ENCODE measurements around the gene ABCC12.

The ABCC12 gene

DNA sequence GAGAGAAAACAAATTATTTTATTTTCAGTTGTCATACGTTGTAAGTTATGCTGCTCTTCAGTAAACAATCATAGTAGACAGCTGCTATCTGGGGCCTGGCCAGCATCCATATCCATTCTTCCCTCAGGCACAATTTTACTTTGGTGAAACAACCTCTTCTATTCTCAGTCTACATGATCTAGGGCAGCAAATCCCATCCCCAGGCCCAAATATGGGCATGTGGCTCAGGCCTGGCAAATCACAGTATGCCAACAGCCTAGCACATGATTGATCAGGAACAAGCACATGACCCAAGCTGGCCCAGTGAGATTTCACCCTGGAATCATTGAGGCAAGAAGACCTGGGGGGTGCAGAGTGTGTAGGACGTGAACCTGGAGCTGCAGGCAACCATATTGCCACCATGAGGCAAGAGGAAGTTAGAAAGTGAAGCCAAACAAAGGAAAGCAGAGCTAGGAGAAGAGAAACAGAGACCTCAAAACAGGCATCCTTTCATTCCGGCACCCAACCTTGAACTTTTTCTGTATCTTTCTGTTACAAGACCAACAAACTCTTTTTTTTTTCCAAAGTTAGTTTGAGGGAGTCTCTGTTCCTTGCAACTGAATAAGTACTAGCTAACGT is 10.3 kb upstream of the ABCC12 start:
- no peak for DNase-seq

DNA sequence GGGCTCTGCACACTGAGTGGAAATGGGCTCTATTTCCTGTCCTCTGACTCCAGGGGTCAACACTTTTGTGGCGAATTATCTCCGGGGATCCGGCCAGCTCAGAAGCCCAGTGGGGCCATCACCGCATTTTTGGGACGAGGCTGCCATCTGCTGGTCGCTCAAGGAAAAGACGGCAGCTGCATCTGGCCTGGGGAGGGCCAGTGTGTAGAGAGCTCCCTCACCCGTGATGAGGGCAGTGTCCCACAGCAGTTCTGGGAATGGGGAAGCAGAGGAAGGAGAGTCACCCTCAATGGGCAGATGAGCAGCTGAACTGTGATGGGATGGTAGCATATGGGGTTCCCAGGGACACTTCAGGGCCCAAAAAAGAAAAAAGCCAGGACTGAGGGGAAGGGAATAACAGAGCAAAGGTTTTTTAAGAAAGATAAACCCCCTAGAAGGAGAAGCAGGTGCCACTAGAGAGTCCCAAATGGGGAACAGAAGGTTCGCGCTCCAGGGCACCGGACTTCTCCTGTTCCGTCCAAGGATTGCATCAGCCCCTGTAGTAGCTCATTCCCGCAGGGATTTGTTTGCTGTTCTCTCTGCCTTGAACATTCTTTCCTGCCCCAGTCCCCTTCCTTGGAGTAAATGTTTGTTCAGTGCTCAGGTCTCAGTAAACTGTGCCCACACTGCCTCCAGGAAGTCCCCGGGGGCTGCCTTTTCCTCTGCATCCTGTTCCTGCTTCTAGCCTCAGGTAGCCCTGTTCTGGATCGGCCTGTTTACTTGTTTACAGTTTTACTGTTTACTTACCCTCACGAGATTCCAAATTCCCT is 9.3 kb upstream of the ABCC12 start:
- DNase-seq: peak; percentile 67

DNA sequence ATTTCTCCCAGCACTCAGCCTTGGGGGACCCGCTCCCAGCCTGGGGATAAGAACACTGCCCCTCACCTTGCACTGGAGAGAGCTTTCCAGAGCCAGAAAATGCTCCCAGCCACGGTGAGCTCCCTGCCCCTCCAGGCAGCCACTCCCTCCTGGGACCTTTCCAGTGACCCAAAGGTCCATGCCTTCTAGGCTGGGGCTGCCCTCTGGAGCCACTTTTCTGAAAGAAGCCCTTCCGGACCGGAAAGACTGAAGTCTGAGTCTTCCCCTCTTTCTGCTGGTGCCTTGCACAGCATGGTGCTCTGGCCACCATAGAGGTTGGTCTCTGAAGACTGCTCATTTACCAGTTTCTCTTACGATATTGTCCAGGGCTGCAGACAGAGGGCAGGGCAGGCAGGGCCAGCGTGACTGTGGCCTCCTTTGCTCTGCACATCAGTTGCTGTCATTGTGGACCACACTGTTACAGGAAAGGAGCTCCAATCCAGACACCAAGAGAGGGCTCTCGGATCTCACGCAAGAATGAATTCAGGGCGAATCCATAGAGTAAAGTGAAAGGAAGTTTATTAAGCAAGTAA is 7.1 kb upstream of the ABCC12 start:
- no peak for DNase-seq

DNA sequence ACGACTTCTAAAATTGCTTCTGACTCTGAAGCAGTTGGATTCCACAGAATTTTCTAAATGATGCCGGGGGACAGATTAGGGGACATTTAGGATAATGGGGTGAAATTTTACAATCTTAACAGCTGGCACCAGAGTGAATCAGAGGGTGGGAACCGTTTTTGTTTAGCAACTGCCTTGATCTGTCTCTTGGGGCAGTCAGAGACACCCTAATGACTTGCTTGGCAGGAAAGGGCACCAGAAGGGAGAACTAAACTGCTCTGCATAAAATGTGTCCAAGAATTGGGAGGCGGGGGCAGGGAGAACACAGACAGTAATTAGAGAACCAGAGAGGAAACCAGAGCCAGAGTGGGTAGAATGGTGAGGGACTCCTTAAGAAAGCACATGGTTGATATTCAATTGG is 6.1 kb upstream of the ABCC12 start:
- DNase-seq: no peak

DNA sequence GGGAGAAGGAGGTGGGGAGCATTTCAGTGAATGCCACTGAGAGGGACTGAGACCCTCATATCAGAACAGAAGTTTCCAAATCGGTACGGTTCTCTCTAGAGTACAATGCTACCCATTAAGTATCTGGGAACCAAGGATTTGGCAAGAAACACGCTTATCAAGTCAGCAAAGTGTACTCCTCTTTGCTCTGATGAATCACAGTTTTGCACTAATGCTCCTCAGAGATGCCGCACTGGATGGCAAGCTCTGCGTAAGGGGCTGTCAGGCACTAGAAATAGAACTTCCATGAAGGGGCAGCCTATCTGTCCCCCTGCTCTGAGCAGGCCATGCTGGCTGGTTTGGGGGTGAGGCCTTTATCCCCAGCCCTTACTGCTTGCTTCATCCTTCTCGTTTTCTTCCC is 4.8 kb upstream of the ABCC12 start:
- no peak for DNase-seq

DNA sequence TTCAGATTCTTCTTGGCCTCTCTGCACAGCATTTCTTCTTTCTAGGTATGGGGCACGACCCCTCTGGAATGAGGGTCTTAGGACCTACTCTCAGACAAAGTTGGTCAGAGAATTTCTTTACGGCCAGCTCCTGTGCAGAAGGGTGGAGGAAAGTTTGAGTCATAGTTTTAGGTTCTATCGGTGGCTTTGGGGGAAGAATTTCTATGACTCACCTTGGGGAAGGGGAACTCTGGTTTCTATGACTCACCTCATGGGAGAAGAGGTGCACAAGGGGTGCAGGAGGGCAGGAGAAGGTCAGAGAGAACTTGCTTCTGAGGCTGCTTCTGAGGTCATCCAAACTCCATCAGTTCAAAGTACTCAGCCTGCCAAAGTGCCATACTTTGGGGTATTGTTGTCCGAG is 2.5 kb upstream of the ABCC12 start:
- no peak for DNase-seq

DNA sequence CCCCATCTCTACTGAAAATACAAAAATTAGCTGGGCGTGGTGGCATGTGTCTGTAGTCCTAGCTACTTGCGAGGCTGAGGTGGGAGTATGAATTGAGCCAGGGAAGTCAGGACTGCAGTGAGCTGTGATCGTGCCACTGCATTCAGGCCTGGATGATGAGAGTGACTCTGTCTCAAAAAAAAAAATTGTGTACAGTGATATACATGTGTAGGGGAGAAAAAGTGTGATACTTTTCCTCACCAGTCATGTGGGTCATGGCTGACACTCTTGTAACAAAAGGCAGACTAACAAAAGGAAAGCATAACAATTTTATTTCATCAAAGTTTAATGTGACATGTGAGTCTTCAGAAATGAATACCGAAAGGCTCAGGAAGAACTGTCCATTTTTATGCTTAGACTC is 2.0 kb upstream of the ABCC12 start:
- DNase-seq: no peak

DNA sequence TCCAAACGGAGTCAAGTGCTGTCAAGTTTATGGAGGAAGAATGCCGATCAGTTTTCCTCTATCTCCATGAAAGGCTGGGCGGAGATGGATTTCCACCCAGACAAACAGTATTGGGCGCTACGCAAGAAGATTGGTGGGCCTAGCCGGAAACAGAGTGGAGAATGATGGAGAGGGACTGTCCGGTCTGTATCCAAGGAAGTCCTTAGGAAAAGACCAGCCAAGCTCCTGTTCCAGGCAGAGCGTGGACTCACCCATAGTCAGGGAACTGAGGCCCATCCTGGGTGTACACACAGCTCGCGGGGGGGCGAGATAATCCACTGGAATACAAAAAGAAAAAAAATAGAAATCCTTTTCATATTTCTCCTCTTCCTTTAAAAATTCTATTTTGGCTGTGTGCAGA is 1.5 kb upstream of the ABCC12 start:
- DNase-seq: no peak

DNA sequence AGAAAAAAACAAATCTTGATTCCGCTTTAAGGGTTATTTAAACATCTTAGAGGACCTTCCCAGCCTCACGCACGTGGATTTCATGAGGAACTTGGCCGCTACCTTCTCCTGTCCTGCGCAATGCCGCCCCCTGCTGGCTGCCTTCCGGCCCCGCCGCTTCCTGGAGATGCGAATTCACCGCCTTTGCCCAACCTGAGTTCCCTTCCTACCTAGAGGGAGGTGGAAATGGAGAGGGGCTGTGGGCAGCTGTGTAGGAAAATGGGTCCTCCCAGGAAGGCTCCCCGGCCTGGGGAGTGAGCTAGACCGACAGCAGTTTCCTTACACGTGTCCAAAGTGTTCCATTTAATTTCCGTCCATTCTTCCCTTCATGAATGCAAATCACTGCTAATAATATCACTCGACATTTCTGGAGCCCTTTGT is 1.0 kb upstream of the ABCC12 start:
- peak; percentile 74 for DNase-seq

DNA sequence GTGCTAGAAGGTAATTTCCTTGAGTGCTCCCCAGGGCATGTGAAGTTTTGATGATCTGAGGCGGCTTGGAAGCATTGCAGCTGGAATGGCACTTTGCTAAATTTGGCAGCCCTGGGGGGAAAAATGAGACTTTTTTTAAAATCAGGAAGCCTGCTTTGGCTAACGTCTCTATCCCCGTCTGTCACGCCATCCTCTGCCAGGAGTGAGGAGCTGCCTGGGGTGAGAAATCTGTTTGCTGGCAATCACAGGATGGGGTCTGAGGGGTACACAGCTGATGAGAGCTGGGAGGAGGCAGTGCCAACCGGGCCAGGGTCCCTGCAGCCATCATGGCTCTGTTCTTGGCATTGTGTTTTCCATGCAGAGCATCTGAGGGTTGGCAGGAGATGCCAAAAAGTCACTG is 2.0 kb downstream of the ABCC12 start:
- DNase-seq: no peak

DNA sequence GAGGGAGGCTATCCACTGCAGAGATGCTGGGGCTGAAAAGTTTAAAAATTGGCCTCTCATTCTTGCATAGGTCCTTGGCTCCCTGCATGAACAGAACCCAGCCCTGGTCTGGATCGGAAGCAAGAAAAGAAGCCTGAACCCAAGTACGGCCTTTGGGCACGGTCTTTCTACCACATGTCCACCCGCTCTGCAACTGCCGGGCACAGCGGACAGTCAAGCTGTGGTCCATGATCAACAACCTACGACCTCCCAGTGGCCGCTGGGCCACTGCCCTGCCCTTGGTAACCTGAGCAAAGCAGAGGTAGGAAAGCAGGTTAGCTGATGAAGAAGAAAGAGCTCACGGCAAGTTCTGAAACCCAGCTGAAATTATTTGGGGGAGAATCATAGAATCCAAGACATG is 3.6 kb downstream of the ABCC12 start:
- DNase-seq: no peak

DNA sequence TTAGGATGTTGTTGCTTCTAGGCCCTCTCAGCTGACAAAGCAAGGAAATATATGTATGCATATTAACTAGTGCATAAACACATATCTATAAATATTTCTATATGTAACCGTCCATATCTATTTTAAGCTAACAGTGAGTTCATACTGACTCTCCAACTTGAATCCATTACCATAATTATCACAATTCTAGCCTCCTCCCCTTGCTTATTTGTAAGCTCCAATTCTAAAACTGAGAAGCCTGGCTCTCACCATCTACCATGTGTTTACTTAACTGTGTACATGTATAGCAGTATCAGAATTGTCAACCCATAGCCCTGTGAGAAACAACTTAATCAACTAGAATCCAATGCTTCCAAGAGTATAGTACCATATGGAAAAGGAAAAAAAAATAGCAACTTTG is 5.1 kb downstream of the ABCC12 start:
- DNase-seq: no peak

DNA sequence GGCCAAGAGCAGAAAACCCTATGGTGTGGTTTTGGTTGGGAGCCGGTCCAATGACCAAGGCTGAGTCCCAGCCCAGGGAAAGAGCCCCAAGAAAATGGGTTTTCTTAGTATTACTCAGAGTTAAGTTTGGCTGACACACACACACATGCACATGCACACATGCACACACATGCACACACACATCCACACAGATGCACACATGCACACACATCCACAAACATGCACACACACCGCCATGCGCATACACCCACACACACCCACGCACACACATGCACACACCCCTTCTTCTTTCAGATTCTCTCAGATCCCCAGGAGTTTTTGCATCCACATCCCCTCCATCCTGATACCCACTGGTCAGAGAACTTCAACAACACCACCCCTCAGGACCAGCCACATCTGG is 9.1 kb downstream of the ABCC12 start:
- DNase-seq: no peak

DNA sequence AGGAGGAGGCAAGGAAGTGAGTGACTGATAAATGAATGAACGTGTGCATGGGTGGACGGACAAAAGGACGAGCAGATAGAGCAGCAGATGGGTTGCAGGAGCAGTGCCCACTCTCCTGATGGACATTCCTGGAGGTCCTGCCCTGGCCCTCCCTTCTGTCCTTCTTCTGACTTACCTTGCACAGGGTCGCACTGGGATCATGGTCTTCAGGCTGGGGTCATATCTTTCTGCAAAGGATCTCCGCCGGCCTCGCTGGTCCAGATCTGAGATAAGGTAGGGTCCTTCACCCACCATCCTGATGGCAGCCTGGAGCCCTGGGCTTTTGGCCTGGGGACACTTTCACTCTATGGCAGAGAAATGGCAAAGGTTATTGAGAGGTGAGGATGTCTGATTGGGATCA is 9.7 kb downstream of the ABCC12 start:
- no peak for DNase-seq

DNA sequence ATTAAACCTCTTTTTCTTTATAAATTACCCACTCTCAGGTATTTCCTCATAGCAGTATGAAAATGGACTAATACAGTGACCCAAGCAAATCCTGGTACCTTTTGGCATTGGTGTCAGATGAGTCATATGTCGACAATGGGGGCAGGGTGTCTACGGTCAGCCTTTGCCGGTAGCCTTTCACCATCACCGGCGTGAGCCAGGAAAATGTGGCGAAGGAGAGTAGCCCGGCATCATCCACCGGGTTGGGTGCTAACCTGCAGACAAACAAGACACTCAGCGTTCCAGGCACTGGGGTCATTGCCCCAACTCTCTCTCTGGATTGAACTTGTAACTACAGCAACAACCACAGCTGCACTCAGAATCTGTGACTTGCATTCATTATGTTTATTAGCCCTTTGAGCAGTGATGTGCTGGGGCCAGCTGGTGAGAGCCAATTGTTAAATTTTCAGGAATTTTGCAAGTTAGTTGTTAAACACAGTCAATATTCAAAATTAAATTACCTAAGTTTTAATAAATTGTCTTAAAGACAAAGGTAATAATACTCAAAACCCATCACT is 11.9 kb downstream of the ABCC12 start:
- DNase-seq: no peak

DNA sequence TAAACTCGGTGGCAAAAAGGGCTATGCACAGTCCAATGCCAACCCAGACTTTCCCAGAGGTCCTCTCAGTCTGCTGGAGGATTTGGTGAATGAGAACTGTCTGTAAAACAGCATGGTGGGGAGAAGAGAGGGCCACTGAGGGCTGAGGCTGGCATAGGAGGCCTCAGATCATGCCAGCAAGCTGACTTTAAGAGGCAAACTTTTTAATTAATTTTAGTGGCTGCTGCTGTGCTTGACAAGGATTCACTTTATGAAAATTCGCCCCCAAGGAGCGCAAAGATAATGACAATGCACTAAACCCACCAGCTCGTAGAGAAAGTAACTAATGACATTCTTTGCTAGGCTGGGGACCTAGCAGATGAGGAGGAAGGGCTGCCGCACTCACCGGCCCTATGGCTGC is 15.0 kb downstream of the ABCC12 start:
- no peak for DNase-seq

DNA sequence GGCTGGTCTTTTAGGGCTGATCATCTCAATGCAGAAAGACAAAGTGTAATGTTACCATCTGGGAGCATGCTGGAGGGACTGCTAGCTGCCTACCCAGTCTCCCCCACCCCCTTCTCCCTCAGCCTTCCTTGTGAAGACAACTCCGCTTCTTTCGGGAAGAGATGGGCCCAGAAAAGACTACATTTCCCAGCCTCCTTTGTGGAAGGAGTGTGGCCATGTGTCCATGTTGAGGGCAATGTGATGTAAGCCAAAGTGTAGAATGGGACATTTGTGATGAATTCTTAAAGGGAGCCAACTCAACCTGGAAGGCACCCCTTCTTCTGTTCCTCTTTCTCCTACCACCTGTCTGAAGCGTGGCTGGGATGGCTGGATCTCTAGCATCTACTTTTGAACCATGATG is 16.3 kb downstream of the ABCC12 start:
- no peak for DNase-seq

DNA sequence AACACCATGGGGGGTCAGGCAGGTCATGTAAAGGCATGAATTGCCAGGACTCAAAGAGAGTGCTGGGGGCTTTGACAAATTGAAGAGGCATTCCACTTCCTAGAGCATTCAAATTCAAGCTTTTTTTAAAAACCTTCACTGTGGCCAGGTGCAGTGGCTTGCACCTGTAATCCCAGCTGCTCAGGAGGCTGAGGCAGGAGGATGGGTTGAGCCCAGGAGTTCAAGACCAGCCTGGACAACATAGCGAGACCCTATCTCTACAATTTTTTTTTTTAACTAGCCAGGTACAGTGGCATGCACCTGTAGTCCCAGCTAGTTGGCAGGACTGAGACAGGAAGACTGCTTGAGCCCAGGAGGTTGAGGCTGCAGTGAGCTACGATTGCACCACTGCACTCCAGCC is 17.2 kb downstream of the ABCC12 start:
- DNase-seq: no peak

DNA sequence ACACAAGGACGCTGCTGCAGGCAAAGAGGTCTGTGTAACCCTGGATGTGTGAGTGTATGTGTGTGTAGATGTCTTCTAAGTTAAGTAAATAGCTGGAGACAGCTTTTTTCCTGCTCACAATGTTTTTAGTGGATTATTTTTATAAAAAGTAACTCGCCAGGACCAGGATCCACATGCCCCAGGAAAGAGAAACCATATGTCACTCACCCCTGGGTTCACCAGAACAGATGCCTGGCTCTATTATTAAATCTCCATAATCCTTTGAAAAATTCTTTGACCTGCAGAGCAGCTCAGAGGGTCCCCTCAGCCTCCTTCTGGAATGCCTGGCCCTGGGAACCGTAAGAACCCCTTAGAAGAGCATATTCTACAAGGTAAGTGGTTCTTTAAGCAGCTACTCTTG is 18.0 kb downstream of the ABCC12 start:
- DNase-seq: no peak

DNA sequence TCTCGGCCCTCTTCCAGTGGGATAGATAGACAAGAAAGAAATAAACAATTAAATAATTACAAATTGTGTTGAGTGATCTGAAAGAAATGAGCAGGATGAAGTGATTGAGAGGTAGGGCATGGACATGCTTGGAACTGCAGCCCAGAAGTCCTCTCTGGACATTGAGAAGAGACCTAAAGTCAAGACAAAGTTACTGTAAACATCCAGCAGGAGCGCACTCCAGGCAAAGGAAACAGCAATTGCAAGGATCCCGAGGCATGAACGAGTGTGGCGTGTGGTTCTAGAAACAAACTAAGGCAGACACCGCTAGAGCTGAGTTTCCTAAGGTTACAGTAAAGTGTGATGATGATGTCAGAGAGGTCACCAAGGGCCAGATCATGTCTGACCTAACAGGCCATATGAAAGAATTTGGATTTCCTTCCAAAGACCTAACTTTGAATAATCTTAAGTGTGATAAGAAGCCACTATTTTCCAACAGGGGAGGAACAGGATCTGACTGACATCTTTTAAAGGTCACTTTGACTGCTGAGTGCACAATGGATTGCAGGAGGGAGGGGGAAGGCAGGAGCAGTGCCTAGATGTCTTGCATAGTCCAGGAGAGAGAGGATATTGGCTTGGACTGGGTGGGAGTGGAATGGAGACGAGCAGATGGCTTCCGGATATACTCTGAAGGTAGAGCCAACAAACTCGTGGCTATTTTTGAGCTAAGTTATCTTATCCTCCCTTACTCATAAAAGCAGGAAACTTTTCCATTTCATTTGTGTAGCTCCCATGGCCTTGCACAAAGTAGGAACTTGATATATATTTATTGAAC is 19.0 kb downstream of the ABCC12 start:
- DNase-seq: no peak

DNA sequence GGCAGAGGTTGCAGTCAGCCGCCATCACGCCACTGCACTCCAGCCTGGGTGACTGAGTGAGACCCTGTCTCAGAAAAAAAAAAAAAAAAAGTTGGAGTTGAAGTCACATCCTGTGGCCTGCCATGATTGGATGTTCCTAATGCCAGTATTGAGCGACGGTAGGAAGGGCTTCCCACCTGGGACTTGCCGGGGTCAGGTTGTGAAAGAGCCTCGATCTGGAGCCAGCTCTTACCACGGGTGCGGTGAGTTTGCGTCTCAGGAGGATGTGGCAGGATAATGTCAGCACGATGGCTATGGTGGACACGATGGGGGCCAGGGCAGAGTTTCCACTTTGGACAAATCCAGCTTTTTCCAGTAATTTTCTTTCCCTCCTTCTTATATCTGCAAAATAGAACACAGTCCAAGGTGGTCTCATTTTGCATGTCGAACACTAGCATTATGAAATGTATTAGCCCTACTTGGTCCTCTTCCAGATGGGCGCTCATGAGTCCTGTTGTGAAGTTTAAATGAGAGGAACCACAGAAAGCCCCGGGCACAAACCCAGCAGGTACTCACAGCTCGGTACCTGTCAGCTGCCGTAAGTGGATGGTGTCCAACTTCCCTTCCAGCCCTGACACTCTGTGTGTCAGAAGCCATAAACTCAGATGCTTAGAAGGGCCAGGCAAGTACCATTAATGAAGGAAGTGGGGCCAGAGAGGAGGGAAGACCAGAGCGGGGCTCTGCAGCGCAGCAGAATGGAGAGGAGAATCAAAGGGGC is 22.2 kb downstream of the ABCC12 start:
- DNase-seq: no peak

DNA sequence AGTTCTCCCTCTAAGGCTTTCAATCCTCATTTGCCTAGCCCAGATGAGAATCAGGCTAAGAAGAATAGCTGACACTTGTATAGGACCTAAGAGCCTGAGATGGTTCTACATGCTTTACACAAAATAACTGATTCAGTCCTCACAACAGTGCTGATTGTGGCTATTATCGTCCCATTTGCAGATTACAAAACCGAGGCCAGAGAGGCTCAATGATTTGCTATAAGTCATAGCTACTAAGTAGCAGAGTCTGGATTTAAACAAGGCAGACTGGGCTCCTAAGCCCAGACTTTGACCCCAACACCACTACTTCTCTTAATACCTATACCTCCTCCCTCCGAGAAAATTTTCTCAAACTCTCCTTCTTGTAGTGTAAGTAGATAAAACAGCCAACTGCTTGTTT is 23.1 kb downstream of the ABCC12 start:
- DNase-seq: no peak
